Activated naive CD8-positive, alpha-beta T cell treated with anti-CD3 and anti-CD28 coated beads, Interleukin-2, amount 50 U/mL, for 16 hours (primary cell): Measurements from ENCODE around the gene PRKCA.

ENCODE experiments used
- DNase-seq: peaks from one replicate; pipeline ENCODE4 v3.0.0-alpha.2; 2020; ENCODE audit warnings: low read depth, low spot score

PRKCA gene

GRCh38 chr17:66412857-66413558, 110.6 kb downstream of the PRKCA start:
- DNase-seq, result no peak

GRCh38 chr17:66413559-66414520, 111.4 kb downstream of the PRKCA start:
- no peak for DNase-seq

DNA sequence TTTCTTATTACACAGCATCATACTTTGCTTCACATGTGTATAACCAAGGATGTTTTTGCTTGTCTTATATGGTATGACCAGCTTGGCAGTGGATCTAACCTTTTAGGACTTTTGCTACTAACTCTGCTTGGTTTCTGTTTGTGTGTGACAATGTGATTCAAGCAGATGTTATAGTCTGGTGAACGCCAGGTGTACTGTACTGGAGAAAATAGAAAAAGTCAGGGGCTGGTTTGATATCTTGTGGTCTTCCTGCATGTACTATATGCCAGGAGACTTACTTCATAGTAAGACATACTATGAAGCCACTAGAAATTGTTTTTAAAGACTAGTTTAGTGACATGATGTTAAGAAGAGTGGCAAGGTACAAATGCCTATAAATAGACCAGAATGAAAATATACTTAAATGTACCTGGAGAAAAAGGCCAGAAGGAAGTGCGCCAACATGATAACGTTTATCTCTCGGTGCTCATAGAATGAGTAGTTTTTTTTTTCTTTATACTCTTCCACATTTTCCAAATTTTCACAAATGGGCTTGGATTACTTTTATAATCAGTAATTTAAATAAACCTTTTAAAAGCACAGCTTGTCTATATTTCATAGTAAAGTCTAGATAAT, 112.3 kb downstream of the PRKCA start:
- no peak for DNase-seq

GRCh38 chr17:66415366-66416206, 113.2 kb downstream of the PRKCA start:
- no peak for DNase-seq

DNA sequence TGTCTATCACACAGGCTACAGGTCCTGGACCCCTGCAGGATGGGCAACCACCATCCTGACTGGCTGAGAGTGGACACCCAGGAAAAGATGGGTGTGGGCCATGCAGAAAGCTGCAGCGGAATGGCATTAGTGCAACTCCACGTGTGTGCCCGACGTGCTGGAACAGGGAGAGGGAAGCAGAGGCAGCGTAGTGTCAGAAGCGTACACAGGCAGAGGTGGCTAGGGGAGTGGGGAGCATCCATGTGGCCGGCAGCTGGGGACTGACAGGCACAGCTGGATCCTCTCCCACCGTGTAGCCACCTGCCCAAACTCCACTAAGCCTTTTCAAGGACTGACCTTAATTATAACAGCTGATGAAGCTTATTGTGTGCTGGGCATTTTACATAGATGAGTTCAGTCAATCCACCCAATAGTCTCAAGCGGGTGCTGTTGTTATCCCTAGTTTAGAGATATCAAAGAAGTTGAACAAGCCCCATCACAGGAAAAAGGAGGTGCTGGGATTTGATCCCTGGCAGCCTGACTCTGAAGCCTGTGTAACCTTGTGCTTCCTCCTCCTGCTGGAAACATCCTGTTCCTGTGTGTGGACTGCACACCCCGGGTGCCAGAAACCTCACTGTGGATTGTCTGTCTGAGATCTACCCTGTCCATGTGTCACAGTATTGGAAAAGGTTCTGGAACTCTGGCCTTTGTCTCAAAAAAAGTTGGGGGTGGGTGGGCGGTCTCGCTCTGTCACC, 114.0 kb downstream of the PRKCA start:
- no peak for DNase-seq

- DNase-seq, result no peak
These were observed 114.9 kb downstream of the PRKCA start for GRCh38 chr17:66417300-66417719.

- no peak for DNase-seq
These were observed 118.6 kb downstream of the PRKCA start for GRCh38 chr17:66420961-66421371.

- DNase-seq, result no peak
These were observed 119.8 kb downstream of the PRKCA start for GRCh38 chr17:66422186-66422585.

DNA sequence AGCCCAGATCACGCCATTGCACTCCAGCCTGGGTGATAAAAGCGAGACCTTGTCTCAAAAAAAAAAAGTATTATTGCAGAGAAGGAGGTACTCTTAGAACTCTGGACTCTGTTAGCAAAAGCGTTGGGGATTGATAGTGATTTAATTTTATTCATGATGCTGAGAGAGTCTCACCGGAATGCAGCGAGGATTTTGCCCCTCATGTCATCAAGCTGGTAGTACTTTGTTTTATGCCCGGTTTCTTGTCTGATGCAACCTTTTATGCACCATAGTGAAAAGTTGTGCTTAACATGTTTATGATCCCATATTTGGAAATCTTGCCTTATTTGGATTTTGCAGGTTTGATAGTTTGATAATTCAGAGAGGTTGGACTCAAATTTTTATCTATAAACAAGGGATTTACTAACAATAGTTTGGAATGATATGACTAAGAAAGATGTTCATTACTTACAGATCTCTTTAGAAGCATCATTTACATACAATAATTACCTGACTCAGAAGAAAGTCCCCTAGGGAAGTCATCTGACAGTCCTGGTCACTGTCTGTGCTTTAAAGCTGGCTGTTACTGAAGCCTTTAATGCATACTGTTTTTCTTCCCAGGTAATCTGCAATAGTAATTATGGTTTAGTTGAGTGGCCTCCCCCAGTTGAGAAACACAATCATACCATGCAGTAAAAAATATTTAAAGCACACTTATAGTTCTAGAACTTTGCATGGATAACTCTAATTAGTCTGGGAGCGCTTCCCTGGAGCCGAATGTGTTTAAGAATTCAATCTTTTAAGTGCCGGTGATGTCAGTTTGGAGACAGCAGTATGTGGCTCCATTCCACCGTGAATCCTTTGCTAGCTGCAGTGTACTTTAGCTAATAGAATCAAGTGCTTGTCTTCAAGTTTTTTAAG, 120.9 kb downstream of the PRKCA start:
- DNase-seq, result no peak

DNA sequence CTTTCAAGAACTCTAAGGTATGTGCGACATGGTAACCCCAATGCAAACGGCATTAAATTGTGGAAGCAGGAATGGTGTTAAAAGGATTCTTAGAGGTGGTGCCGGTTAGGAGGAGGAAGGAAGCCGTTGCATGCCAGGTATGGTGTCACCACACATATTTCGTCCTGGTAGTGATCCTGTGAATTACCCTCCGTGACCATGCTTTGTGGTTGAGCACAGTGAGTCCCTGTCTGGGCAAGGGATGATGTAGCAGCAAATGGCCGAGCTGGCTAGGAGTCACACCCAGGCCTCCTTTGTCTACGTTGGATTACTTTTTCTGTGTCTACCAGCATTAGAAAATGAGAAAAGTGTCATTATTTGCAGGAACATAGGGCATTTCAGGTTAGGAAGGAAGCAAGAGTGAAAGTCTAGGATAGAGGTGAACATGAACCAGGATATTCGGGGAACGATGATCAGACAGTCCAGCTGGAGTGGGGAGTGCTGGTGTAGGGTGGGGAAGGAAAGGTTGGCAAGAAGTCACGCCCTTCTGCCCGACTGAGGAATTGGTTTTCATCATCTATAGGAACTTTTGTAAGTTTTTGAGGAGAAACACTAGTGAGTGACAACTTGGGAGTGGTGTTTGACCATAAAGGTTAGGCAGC, 123.5 kb downstream of the PRKCA start:
- DNase-seq, result no peak

DNA sequence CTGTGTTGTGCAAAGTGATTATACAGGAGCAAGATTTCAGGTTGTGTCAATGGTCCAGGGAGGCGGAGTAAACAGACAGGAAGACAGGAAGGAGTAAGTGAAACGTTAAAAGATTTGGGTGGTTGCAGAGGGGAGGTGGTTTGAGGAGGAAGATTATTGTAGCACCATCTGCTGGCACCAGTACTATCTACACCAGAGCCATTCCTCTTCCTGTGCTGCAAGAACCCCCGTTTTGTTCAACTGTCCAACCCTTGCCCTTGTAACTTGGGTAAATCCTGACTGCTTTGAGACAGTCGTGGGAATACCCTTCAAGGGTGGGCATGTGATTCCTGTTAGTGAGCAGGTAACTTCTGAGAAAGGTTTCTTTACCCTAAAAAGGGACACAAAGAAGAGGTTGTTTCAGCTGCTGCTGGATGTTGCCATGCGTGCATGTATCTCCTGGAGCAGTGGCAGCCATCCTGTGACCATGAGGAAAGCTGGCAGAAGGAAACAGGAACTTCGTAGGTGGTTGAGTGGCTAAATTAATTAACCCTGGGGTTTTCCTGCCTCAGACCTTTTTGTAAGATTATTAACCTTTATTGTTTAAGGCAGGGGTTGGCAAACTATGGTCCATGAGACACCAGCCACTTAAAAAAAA, 124.1 kb downstream of the PRKCA start:
- no peak for DNase-seq

DNA sequence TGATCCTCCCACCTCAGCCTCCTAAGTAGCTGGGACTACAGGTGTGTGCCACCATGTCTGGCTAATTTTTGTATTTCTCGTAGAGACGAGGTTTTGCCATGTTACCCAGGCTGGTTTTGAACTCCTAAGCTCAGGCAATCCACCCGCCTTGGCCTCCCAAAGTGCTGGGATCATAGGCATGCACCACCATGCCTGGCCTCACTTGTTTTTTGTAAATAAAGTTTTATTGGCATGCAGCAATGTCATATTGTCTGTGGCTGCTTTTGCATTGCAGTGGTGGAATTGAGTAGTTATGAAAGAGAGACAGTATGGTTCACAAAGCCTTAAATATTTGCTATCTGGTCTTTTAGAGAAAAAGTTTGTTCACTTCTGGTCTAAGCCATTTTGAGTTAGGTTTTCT, 124.7 kb downstream of the PRKCA start:
- DNase-seq, result no peak

- DNase-seq, result no peak
These were observed 127.3 kb downstream of the PRKCA start for GRCh38 chr17:66429680-66430079.

DNA sequence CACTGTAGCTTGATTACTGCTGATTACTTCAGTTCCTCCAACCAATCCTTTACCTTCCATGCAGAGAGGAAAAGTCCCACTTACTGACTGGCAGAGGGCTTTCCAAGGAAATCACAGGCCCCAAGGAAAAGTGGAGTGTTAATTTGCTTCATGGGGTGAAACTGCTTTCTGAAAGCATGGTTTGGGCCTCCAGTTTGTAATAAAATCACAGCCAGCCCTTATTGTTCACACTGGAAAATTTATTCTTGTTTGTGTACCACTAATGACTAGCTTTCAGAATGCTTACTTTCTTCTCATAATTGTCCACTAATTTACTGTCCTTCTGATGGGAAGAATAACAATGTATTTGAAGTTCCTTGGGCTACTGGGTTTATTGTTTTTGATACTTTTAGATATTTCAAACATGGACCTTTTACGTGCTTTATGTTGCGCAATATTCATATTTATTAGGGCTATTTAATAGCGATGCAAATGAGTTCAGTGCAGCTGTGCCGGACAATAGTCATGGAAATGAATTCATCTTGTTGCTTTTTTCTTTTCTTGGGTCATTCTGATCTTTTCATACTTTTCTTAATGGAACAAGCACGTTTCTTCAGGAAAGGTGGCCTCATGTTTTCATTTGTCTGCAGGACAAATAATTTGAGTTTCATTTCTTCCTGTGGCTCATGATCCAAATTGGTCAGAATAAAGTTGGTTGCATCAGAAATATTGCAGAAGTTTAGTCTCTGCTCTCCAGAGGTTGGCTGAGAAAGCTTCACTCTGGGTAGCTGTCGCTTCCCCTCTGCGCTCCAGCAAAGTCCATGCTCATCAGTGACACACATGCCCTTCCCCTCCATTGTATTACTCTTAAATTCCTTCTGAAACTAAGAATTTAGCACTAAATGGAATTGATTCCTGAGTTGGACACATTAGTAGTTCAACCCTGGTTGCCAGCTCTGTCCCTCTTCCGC, 128.7 kb downstream of the PRKCA start:
- DNase-seq, result no peak

GRCh38 chr17:66431910-66432309, 129.5 kb downstream of the PRKCA start:
- DNase-seq, result no peak

DNA sequence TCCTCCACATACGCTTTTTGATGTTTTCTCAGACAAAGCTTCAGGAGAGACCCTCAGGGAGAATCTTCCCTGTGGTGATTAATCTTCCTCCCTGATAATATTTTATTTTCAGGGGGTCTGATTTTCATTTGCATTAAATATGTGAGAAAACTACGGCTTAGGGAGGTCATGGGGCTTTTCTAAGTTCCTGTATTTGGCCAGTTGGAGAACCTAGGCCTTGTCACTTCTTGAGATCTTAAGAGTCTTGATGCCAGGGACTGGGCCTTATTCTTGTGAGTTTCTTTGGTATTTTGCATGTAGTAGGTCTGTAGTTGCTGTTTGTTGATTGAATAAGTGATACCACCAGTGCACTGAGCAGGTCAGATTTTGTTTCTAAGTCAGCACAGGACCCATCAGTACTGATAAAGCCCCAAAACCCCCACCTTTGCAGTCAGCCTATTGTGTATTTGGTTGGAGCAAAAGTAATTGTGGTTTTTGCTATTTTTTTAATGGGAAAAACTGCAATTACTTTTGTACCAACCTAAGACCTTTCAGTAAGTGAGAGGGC, 130.1 kb downstream of the PRKCA start:
- DNase-seq, result no peak

DNA sequence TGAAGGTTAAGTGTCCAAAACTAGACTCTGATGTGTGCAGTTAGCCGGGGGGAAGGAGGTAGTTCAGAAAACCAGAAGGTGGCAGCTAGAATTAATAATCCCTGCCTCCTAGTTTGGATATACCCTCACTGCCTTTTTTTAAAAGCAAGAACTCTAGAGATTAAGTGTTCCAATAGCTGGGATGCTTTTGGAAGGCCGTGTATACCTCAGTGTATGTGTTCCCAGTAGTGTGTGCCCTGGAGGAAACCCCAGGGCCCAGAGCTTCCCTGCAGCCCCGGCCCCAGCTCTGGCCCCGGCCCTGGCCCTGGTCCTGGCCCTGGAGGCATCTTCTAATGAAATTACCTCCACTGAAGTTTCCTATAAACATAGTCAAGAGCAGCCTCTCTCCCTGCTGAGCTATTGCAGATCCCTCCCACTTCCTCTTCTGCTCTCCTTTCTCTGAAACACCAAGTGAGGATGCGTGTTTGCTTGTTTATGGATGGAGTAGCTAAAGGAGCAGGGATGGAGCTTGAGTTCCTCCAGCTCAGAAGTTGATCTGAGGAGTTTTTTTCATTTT, 130.7 kb downstream of the PRKCA start:
- DNase-seq, result no peak
